OCI-LY7 (cell line): ENCODE measurements around the gene MGAT5B.

Source experiments
- EZH2phosphoT487 ChIP-seq: fragments of 200-600 bp; sonication (generic); IDR thresholded peaks from 2 replicates; pipeline ENCODE4 v1.6.1; 2018; ENCODE audit warnings: low read depth, borderline replicate concordance, mild to moderate bottlenecking, mixed run types, antibody characterized with exemption, low read length, moderate library complexity, mixed read lengths
- TF ChIP-seq, protein P1 (sequence below): fragments of 200-600 bp; sonication (generic); conservative IDR thresholded peaks from 2 replicates; pipeline ENCODE4 v1.5.1; 2014; ENCODE audit warnings: mild to moderate bottlenecking, antibody characterized with exemption, low read length, moderate library complexity, mixed read lengths

DNA sequence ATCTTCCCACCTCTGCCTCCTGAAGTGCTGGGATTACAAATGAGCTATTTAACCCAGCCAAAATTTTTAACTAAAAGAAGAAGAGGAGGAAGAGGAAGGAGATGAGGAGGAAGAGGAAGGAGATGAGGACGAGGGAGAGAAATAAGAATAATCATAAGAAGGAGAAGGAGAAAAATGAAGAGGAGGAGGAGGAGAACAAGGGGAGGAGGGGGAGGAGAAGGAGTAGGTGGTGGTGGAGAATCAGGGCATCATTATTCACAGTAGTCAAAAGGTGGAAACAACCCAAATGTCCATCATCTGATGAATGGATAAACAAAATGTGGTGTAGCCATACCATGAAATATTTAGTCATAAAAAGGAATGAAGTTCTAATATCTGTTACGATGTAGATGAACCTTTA lies 21.2 kb upstream of the MGAT5B start:
- TF ChIP-seq, protein P1, sequence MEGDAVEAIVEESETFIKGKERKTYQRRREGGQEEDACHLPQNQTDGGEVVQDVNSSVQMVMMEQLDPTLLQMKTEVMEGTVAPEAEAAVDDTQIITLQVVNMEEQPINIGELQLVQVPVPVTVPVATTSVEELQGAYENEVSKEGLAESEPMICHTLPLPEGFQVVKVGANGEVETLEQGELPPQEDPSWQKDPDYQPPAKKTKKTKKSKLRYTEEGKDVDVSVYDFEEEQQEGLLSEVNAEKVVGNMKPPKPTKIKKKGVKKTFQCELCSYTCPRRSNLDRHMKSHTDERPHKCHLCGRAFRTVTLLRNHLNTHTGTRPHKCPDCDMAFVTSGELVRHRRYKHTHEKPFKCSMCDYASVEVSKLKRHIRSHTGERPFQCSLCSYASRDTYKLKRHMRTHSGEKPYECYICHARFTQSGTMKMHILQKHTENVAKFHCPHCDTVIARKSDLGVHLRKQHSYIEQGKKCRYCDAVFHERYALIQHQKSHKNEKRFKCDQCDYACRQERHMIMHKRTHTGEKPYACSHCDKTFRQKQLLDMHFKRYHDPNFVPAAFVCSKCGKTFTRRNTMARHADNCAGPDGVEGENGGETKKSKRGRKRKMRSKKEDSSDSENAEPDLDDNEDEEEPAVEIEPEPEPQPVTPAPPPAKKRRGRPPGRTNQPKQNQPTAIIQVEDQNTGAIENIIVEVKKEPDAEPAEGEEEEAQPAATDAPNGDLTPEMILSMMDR = no peak
- TF ChIP-seq EZH2phosphoT487 = no peak
